Activated CD8-positive, alpha-beta memory T cell treated with anti-CD3 and anti-CD28 coated beads, Interleukin-2, amount 50 U/mL, for 24 hours (primary cell): ENCODE results near the gene ARAP1.

Experiments
- DNase-seq: peaks from one replicate; pipeline ENCODE4 v3.0.0-alpha.2; 2020; ENCODE audit errors: extremely low read depth

ARAP1 gene

DNA sequence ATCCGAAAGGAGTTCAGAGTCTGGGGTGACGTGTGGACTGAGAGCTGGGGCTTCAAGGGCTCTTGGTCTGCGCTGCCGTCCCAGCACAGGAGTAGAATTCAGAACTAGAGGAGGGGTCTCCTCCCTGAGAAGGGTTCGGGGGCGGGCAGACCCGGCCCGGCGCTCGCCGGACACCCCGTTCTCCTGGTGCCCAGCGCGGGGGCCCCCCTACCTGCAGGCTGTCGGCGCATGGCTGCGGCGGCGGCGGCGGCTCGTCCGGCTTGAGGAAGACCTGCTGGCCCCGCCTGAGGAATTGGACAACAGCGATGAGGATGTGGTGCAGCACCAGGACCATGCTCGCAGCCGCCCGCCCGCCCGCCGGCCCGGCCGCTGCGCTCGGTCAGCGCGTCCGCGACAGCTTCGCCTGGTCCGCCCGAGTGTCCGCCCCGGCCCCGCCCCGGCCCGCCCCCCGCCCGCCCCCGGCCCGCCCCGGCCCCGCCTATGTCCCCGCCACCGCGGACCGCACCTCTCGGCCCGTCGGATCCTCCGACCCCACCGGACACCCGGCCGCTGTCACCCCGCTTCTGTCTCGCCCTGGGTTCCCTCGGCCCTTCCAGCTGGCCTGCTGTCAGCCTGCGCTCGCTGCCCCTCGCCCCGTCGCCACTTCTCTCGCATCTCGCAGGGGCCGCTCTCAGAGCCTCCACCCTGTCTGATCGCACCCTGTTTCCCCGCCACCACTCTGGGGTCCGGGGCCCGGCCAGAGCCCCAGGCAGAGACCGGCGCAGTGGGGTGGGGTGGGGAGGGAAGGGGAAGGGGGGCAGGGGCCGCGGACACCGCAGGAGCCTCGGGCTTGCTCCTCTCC is 109.9 kb downstream of the ARAP1 start:
- DNase-seq, result no peak

DNA sequence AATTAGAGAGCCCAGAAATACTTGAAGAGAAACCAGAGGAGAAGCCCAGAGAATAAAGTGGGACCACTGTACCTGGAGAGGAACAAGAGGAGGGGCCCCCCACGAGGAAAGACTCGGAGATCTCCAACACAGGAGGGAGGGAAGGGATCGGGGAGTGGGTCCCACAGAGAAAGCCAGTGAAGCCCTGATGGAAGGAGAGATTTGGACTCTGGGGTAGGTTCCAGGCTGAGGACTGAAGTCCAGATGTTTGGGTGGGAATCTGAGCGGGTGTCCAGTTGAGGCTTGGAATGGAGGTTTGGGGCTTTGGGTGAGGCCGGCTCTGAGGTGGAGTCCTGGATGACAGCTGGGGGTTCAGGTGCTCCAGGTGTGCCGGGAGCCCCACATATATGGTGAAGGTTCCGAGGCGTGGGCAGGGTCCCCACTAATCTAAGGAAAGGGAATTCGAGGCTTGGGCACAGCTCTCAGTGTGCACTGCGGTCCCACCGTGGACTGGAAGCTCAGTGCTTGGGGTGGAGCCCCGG is 110.6 kb downstream of the ARAP1 start:
- DNase-seq, result no peak

DNA sequence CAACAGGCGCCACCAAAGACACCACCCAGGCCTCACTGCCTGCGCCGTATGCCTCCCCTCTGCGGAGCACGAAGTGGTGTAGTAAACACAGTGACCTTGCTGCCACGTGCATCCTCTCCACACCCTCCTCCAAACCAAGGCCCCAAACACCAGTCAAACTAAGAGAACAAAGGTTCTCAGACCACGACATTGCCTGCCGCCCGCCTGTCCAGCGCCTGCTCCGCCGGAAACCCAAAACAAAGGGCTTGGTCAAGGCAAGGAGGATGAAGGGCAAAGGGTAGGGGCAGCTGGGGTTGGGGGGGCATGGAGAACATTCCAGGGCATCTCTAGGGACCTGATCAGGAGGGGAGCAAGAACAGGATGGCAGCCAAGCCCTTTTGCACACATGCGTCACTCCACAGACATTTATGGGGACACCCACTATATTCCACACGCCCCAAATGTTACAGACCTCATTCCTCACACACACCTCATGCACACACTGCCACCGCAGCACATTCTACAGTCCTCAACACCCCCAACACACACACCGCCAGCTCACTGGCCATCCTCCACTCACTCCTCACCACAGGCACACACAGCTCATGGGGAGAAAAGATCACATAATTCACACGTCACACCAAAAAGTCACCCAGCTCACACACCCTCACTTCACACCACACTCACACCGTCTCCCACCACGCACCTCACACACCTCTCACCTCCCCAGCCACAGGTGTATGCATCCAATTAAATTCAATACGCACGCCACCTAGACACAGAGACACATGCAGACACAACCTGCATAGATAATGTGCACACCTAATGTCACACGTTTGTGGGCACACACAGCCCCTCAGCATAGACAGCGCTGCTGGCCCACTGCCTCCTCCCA is 112.5 kb downstream of the ARAP1 start:
- DNase-seq, result no peak

DNA sequence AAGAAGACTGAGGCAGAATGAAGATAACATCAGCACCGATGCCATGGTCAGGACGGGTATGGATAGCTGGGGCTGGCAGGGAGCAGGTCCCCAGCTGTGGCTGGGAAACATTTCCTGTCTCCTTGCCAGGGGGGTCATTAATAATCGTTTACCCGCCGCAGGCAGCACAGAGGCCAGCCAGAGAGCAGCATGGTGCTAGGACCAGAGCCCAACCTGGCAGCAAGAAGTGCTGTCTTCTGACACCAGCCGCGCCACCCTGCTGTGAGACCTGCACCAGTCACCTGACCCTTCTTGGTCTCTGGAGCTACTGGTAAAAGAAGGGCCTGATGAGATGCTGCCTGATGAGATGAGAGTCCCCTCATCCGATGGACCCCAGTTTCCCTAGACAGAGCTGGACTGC is 114.3 kb downstream of the ARAP1 start:
- DNase-seq, result no peak

DNA sequence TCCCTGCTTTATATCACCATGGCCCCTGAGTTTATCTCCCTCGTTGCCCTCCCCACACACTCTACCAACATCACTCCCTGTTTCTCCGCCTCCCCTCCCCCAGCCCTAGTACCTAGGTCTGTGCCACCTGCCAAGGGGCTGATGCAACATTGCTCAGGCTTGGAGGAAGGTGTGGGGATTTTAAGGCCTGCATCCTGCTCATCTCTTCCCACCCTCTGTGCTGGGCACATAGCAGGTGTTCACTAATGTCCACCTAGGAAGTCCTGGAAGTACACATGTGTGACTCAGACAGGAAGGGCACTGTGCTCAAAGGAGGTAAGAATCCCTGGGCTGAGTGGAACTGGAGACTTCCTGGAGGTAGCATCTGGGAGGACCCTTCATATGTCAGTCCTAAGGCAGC is 115.0 kb downstream of the ARAP1 start:
- no peak for DNase-seq

DNA sequence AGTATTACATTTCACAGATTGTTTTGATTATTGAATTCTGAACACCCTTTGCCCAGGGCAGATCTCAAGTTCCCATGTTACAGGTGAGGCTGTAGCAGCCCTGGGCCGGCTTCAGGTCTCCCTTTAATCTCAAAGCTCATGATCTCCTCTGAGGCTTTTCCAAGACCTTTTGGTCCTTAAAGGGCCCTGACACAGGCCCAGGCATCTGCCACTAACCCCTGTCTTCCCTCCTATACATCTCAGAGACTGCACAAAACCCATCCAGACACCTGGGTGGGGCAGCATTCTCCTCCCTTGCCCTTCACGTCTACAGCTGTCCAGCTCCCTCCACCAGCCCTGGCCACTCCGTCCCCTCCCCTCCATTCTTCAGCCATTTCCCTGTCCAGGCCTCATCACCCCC is 115.8 kb downstream of the ARAP1 start:
- no peak for DNase-seq

DNA sequence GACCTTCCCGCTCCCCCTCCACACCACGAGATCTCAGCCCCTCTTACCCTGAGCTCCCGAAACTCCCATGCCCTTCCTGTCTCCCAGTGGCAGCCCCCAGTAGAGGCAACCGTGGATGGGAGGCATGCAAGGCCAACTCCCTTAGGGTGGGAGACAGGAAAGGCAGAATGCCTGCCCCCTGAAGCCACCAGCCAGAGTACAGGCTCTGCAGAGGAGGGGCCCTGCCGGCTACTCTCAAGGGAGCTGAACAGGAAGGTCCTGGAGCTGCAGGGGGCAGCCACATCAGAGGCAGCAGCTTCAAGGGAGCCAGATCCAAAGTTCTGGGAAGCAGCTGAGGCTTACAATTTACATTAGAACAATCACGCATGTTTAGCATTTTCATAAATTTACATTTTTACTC is 116.3 kb downstream of the ARAP1 start:
- no peak for DNase-seq

DNA sequence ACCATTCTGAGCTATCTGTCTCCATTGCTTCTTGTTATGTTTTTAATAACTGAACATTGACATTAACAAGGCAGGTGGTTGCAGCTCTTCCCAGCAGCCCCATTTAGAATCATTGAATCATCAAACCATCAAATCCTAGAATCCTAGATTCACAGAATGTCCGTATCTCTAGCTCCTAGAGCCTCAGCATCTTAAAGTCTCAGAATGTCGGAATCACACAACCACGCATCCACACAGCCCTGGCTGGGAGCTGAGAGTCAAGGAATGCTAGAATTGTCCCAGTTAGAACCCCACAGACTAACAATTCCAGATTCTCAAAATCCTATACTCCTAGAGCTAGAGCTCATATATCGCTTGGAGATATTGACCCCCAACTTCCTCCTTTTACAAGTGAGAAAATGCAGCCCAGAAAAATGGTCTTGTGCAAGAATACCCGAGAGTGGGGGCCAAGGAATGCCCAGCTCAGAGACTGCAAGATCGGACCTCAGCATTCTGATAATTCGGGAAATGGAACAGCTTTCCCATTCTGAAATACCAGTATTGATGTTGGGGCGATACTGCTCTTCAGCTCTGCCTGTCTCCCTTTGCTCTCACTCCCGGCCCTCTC is 116.8 kb downstream of the ARAP1 start:
- DNase-seq, result no peak
